Uterus (tissue), 2 donors: Measurements from ENCODE around the gene TMOD2.

ENCODE experiments used
- CTCF ChIP-seq, 4 experiments: fragments of 200-600 bp in 2 of 4; fragments of 450-650 bp in 2 of 4; sonication (generic) in 2 of 4; IDR thresholded peaks; one replicate each; pipeline ENCODE4 v1.5.1; 2016 to 2019; ENCODE audit warnings: antibody characterized with exemption in 4 of 4, mild to moderate bottlenecking in 2 of 4, moderate library complexity in 1 of 4
- POLR2A ChIP-seq, 2 donors: fragments of 450-650 bp; IDR thresholded peaks; one replicate each; pipeline ENCODE4 v1.6.1; 2016; ENCODE audit warnings: antibody characterized with exemption in 2 of 2, mild to moderate bottlenecking in 1 of 2, moderate library complexity in 1 of 2

- TF ChIP-seq CTCF (IDR thresholded peaks at IDR 0.05) (no peak), POLR2A (IDR thresholded peaks at IDR 0.05) (no peak)
Measured at GRCh38 chr15:51855612-51856011, 104.2 kb downstream of the TMOD2 start.
